C4-2B (cell line): ENCODE results near the gene RIN3.

Source experiments
- ZFX ChIP-seq: fragments of 450-650 bp; IDR thresholded peaks from 2 replicates; pipeline ENCODE4 v1.6.1; 2017
- TF ChIP-seq, protein P1 (sequence below): fragments of 450-650 bp; conservative IDR thresholded peaks from 2 replicates; pipeline ENCODE4 v1.5.1; 2017; ENCODE audit warnings: mild to moderate bottlenecking

DNA sequence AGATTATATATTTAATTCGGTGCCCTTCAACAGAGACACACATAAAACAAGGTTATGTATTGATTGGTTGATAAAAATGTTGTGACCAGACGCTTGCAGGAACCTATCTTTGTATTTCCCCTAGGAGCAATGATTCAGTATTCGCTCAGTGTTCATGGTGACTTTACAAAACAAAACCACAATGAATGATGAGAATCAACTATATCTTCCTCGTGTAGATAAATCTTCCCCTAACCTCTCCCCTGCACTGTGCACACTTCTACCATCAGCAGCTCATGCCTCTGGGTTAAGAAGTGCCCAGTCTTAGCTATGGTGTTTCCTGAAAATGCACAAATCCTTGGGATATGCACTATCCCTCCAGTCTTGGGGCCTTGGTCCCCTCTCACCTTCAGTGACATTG lies 16.3 kb downstream of the RIN3 start:
- TF ChIP-seq, protein P1, sequence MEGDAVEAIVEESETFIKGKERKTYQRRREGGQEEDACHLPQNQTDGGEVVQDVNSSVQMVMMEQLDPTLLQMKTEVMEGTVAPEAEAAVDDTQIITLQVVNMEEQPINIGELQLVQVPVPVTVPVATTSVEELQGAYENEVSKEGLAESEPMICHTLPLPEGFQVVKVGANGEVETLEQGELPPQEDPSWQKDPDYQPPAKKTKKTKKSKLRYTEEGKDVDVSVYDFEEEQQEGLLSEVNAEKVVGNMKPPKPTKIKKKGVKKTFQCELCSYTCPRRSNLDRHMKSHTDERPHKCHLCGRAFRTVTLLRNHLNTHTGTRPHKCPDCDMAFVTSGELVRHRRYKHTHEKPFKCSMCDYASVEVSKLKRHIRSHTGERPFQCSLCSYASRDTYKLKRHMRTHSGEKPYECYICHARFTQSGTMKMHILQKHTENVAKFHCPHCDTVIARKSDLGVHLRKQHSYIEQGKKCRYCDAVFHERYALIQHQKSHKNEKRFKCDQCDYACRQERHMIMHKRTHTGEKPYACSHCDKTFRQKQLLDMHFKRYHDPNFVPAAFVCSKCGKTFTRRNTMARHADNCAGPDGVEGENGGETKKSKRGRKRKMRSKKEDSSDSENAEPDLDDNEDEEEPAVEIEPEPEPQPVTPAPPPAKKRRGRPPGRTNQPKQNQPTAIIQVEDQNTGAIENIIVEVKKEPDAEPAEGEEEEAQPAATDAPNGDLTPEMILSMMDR, result no peak
- no peak for TF ChIP-seq ZFX
